HepG2 (cell line): ENCODE measurements around the gene OR6C6. TPM values are rescaled to one million over a fixed set of nuclear protein-coding genes. Genes with fewer than 3 reads are reported as not detected.

Experiments
- ATAC-seq: fragments of 200-7000 bp; cut with Tn5 transposase; 3 replicates; pipeline ENCODE4 v1.9.1; 2020; ENCODE audit warnings: mild to moderate bottlenecking, moderate library complexity
- BruUV-seq: library from RNA; stranded (reverse); fragments of 400-500 nt; replicated peaks from 2 replicates; lab custom pipeline; 2021; lab: Mats Ljungman, UMichigan
- CTCF ChIA-PET: fragments of 300-600 bp; formaldehyde crosslinking; extraction: SDS; loops from one replicate; lab custom pipeline; 2021; ENCODE audit warnings: low total read pairs, inconsistent platforms, low intra/inter-chr PET ratio; lab: Yijun Ruan, JAX
- POLR2A ChIA-PET: fragments of 350-600 bp; sonication (Branson Sonifier 250); formaldehyde crosslinking; loops from one replicate; lab custom pipeline; 2020; ENCODE audit warnings: antibody characterized with exemption, inconsistent platforms; lab: Yijun Ruan, JAX
- DNase-seq: peaks from one replicate; pipeline ENCODE4 v3.0.0-alpha.2; 2015; ENCODE audit warnings: low spot score
- FAIRE-seq: peaks from 3 replicates; lab custom pipeline; 2011; peaks lifted over from hg19 to GRCh38; lab: Jason Lieb, UNC
- H2AFZ ChIP-seq: one replicate; pipeline ENCODE4 v1.6.1; 2011; ENCODE audit warnings: low read length, inconsistent platforms
- H3K27ac ChIP-seq: fragments of 300-600 bp; 3 replicates; pipeline ENCODE4 v1.8.0; 2011; ENCODE audit warnings: mixed run types, mild to moderate bottlenecking, mixed read lengths, low read length, inconsistent platforms; ENCODE audit not compliant: insufficient read depth; ENCODE audit errors: extremely low read length
- H3K27me3 ChIP-seq, 2 experiments: fragments of 200-600 bp in 1 of 2; 2 replicates in 1 of 2; 3 replicates in 1 of 2; pipeline versions ENCODE4 v1.6.0 to v1.8.0; 2011; ENCODE audit warnings: low read length in 2 of 2, mild to moderate bottlenecking in 2 of 2, moderate library complexity in 2 of 2, inconsistent platforms in 1 of 2; ENCODE audit not compliant: insufficient read depth in 2 of 2, control insufficient read depth in 1 of 2
- H3K36me3 ChIP-seq, 2 experiments: fragments of 200-600 bp in 1 of 2; replicated peaks in 1 of 2; 2 replicates in 1 of 2; 3 replicates in 1 of 2; pipeline versions ENCODE4 v1.5.1 to v1.8.0; 2011; ENCODE audit warnings: low read length in 2 of 2, inconsistent platforms in 1 of 2; ENCODE audit not compliant: insufficient read depth in 2 of 2, control insufficient read depth in 1 of 2
- H3K4me1 ChIP-seq: 2 replicates; pipeline ENCODE4 v1.5.1; 2012; ENCODE audit warnings: low read length, inconsistent platforms; ENCODE audit not compliant: insufficient read depth
- H3K4me2 ChIP-seq: 2 replicates; pipeline ENCODE4 v1.6.0; 2011; ENCODE audit warnings: low read depth, low read length, inconsistent platforms
- H3K4me3 ChIP-seq, 3 experiments: fragments of 200-600 bp in 1 of 3; sonication (generic), shearing (Covaris generic) in 1 of 3; replicated peaks in 1 of 3; 2 replicates each; pipeline ENCODE4 v1.5.1; 2011 to 2016; ENCODE audit warnings: low read length in 3 of 3, inconsistent platforms in 2 of 3, low read depth in 2 of 3, mild to moderate bottlenecking in 2 of 3, control low read depth in 1 of 3, mixed read lengths in 1 of 3; ENCODE audit not compliant: insufficient read depth in 1 of 3
- H3K79me2 ChIP-seq: one replicate; pipeline ENCODE4 v1.6.1; 2011; ENCODE audit warnings: low read length, inconsistent platforms; ENCODE audit not compliant: insufficient read depth
- H3K9ac ChIP-seq: 2 replicates; pipeline ENCODE4 v1.6.0; 2011; ENCODE audit warnings: mild to moderate bottlenecking, low read depth, low read length, inconsistent platforms; ENCODE audit not compliant: insufficient read depth
- H3K9me3 ChIP-seq: 2 replicates; pipeline ENCODE4 v1.5.1; 2012; ENCODE audit warnings: mild to moderate bottlenecking, low read length
- H4K20me1 ChIP-seq: 2 replicates; pipeline ENCODE4 v1.6.0; 2011; ENCODE audit warnings: inconsistent platforms, mild to moderate bottlenecking, low read length, moderate library complexity; ENCODE audit not compliant: insufficient read depth
- AKAP8 ChIP-seq: sonication (generic); formaldehyde crosslinking; IDR thresholded peaks from 2 replicates; pipeline ENCODE4 v1.5.1; 2020; ENCODE audit warnings: mild to moderate bottlenecking, missing genetic modification reagents
- DMAP1 ChIP-seq: IDR thresholded peaks from 2 replicates; pipeline ENCODE4 v1.6.1; 2016
- GFI1 ChIP-seq: sonication (generic); formaldehyde crosslinking; IDR thresholded peaks from 2 replicates; pipeline ENCODE4 v1.5.0; 2020; ENCODE audit warnings: missing genetic modification reagents, mild to moderate bottlenecking, borderline replicate concordance
- HOXA3 ChIP-seq: sonication (generic); formaldehyde crosslinking; IDR thresholded peaks from 2 replicates; pipeline ENCODE4 v1.5.0; 2020; ENCODE audit warnings: missing genetic modification reagents
- KDM5A ChIP-seq: fragments of 200-600 bp; sonication (generic); IDR thresholded peaks from 2 replicates; pipeline ENCODE4 v1.7.0; 2018; ENCODE audit warnings: antibody characterized with exemption, mild to moderate bottlenecking, low read length, borderline replicate concordance
- KLF6 ChIP-seq: IDR thresholded peaks from 2 replicates; pipeline ENCODE4 v1.8.0; 2016; ENCODE audit warnings: missing biosample characterization, missing genetic modification reagents
- NCOA2 ChIP-seq: sonication (generic); formaldehyde crosslinking; IDR thresholded peaks from 2 replicates; pipeline ENCODE4 v1.8.0; 2022; ENCODE audit warnings: inconsistent platforms
- TEAD2 ChIP-seq: sonication (generic); formaldehyde crosslinking; IDR thresholded peaks from 2 replicates; pipeline ENCODE4 v1.9.0; 2021; ENCODE audit warnings: missing genetic modification reagents
- USF2 ChIP-seq, 2 experiments: sonication (generic) in 1 of 2; formaldehyde crosslinking in 1 of 2; IDR thresholded peaks; 2 replicates each; pipeline versions ENCODE4 v1.5.1 to v1.6.1; 2011 to 2020; ENCODE audit warnings: borderline replicate concordance in 1 of 2, low read depth in 1 of 2, low read length in 1 of 2, mild to moderate bottlenecking in 1 of 2, missing genetic modification reagents in 1 of 2, moderate library complexity in 1 of 2
- ZNF124 ChIP-seq: sonication (generic); formaldehyde crosslinking; IDR thresholded peaks from 2 replicates; pipeline ENCODE4 v1.4.0; 2020; ENCODE audit warnings: missing genetic modification reagents
- ZNF331 ChIP-seq: sonication (generic); formaldehyde crosslinking; IDR thresholded peaks from 2 replicates; pipeline ENCODE4 v1.4.0; 2020; ENCODE audit warnings: missing genetic modification reagents
- ZNF570 ChIP-seq: sonication (generic); formaldehyde crosslinking; IDR thresholded peaks from 2 replicates; pipeline ENCODE4 v1.4.0; 2020; ENCODE audit warnings: mild to moderate bottlenecking, missing genetic modification reagents, borderline replicate concordance
- ZNF574 ChIP-seq: sonication (generic); formaldehyde crosslinking; IDR thresholded peaks from 2 replicates; pipeline ENCODE4 v1.4.0; 2020; ENCODE audit warnings: missing genetic modification reagents
- ZNF839 ChIP-seq: sonication (generic); formaldehyde crosslinking; IDR thresholded peaks from 2 replicates; pipeline ENCODE4 v1.4.0; 2020; ENCODE audit warnings: missing genetic modification reagents, mild to moderate bottlenecking, borderline replicate concordance
- WGBS: methylation state at CpG from one replicate; pipeline ENCODE4 v1.1.6; 2017; ENCODE audit warnings: low lambda C conversion rate; 5-methylcytosine and 5-hydroxymethylcytosine counted together
- in situ Hi-C: cut with HindIII; loops from 2 replicates; pipeline ENCODE4 v1.10.0; 2017; ENCODE audit warnings: low pct_unique_long_range_greater_than_20kb; ENCODE audit not compliant: extremely low pct_ligation_motif_present
- intact Hi-C: fragments of 100-400 bp; cut with micrococcal nuclease; formaldehyde crosslinking; loops from one replicate; pipeline ENCODE4 v1.10.0; 2022; ENCODE audit not compliant: unreplicated experiment
- polyA plus RNA-seq, 8 experiments: library from polyadenylated mRNA; depleted of rRNA in 3 of 8; stranded (reverse) in 7 of 8; unstranded in 1 of 8; fragments of >200 nt; fragmentation: Illumina TruSeq in 4 of 8; extraction: Trizol in 4 of 8; gene quantifications; 2 replicates each; pipeline versions ENCODE4 v1.2.1 to v1.2.3, GENCODE V29; 2011 to 2016; ENCODE audit warnings: low read depth in 4 of 8, missing spikeins in 1 of 8, mixed read lengths in 1 of 8; ENCODE audit not compliant: insufficient read depth in 1 of 8
- total RNA-seq, 5 experiments: library from RNA; depleted of rRNA; stranded (reverse); fragments of >200 nt; fragmentation: Illumina TruSeq; extraction: Trizol; gene quantifications; 2 replicates each; pipeline ENCODE4 v1.2.3, GENCODE V29; 2016; ENCODE audit warnings: low read depth in 1 of 5
- TF ChIP-seq, protein P1 (sequence below): sonication (generic); formaldehyde crosslinking; IDR thresholded peaks from 2 replicates; pipeline ENCODE4 v1.5.0; 2020; ENCODE audit warnings: missing genetic modification reagents

OR6C6 gene
- total and polyA plus RNA-seq, 2 of the 13 experiments (the other 11 are each of a cell fraction or from before 2014, with no cell fraction given) = not detected

GRCh38 chr12:55246159-55246558 is 50.2 kb downstream of the OR6C6 start:
- ChIA-PET POLR2A (no interaction called here), CTCF (no interaction called here)
- no peaks in the 10 kb centered on the region for H3K79me2 ChIP-seq
- TF ChIP-seq ZNF839 (no peak), ZNF574 (CRISPR knock-in tag) (no peak), KDM5A (no peak), DMAP1 (CRISPR knock-in tag) (no peak), GFI1 (CRISPR knock-in tag) (no peak), NCOA2 (CRISPR knock-in tag) (no peak), USF2 (IDR thresholded peaks at IDR 0.05; ENCODE audit: low read depth, low read length) (no peak), USF2 (CRISPR knock-in tag; IDR thresholded peaks at IDR 0.05; ENCODE audit: borderline replicate concordance) (no peak), ZNF570 (no peak), KLF6 (CRISPR knock-in tag) (no peak), AKAP8 (no peak), TEAD2 (CRISPR knock-in tag) (no peak), ZNF331 (no peak), ZNF124 (CRISPR knock-in tag) (no peak), HOXA3 (CRISPR knock-in tag) (no peak)
- TF ChIP-seq, protein P1, sequence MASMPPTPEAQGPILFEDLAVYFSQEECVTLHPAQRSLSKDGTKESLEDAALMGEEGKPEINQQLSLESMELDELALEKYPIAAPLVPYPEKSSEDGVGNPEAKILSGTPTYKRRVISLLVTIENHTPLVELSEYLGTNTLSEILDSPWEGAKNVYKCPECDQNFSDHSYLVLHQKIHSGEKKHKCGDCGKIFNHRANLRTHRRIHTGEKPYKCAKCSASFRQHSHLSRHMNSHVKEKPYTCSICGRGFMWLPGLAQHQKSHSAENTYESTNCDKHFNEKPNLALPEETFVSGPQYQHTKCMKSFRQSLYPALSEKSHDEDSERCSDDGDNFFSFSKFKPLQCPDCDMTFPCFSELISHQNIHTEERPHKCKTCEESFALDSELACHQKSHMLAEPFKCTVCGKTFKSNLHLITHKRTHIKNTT (CRISPR knock-in tag) = no peak
- 0% methylated on average over 1 of the region's 1 CpG for WGBS
- no peak overlapping the region for H3K9ac ChIP-seq
- no peak overlapping the region for H3K4me3 ChIP-seq
- H3K4me1 ChIP-seq = no peaks in the 10 kb centered on the region
- H3K27me3 ChIP-seq = no peaks in the 10 kb centered on the region; a peak in 1 of 5 replicates
- FAIRE-seq (no peak), DNase-seq (no peak), ATAC-seq (no peak)
- no peak overlapping the region for H3K4me2 ChIP-seq
- H3K9me3 ChIP-seq = no peaks in the 10 kb centered on the region
- no TSS peak for BruUV-seq
- no peaks in the 10 kb centered on the region for H4K20me1 ChIP-seq
- H3K36me3 ChIP-seq = no peaks in the 10 kb centered on the region
- in situ Hi-C loops (no loop called here), intact Hi-C loops (no loop called here)
- H3K27ac ChIP-seq = no peak overlapping the region
- no peak overlapping the region for H2AFZ ChIP-seq
